Measurements from ENCODE around the gene DUSP16.

Gene DUSP16

GRCh38 chr12:12469386-12469785 lies 93.3 kb downstream of the DUSP16 start:
- DNase-seq (ENCODE audit: low read depth in 2 of 2): no peak

- no peak for DNase-seq (ENCODE audit: low read depth in 2 of 2)
Measured at GRCh38 chr12:12468575-12468974, 94.1 kb downstream of the DUSP16 start.

- no peak for DNase-seq (ENCODE audit: low read depth in 2 of 2)
Measured at GRCh38 chr12:12467688-12468261, 94.9 kb downstream of the DUSP16 start.

- DNase-seq (ENCODE audit: low read depth in 2 of 2): no peak
Measured at GRCh38 chr12:12467264-12467663, 95.4 kb downstream of the DUSP16 start.

- peak in 1 of 2 donors; percentile 12 for DNase-seq (ENCODE audit: low read depth in 2 of 2)
Measured at GRCh38 chr12:12466157-12466556, 96.5 kb downstream of the DUSP16 start.

- DNase-seq (ENCODE audit: low read depth in 2 of 2): no peak
Measured at GRCh38 chr12:12465522-12465921, 97.1 kb downstream of the DUSP16 start.

- DNase-seq (ENCODE audit: low read depth in 2 of 2): peak in 1 of 2 donors; percentile 22
Measured at GRCh38 chr12:12461923-12462315, 100.7 kb downstream of the DUSP16 start.

GRCh38 chr12:12460935-12461922 lies 101.4 kb downstream of the DUSP16 start:
- peak; percentile 23 to 25 for DNase-seq (ENCODE audit: low read depth in 2 of 2)

GRCh38 chr12:12456637-12457036 lies 106.0 kb downstream of the DUSP16 start:
- no peak for DNase-seq (ENCODE audit: low read depth in 2 of 2)

GRCh38 chr12:12454315-12454714 lies 108.3 kb downstream of the DUSP16 start:
- no peak for DNase-seq (ENCODE audit: low read depth in 2 of 2)

- no peak for DNase-seq (ENCODE audit: low read depth in 2 of 2)
Measured at GRCh38 chr12:12453635-12454034, 109.0 kb downstream of the DUSP16 start.

- DNase-seq (ENCODE audit: low read depth in 2 of 2): no peak
Measured at GRCh38 chr12:12452326-12452902, 110.2 kb downstream of the DUSP16 start.

GRCh38 chr12:12451098-12451497 lies 111.6 kb downstream of the DUSP16 start:
- DNase-seq (ENCODE audit: low read depth in 2 of 2): no peak

- no peak for DNase-seq (ENCODE audit: low read depth in 2 of 2)
Measured at GRCh38 chr12:12450043-12450471, 112.6 kb downstream of the DUSP16 start.

GRCh38 chr12:12449533-12450025 lies 113.1 kb downstream of the DUSP16 start:
- no peak for DNase-seq (ENCODE audit: low read depth in 2 of 2)

GRCh38 chr12:12447837-12448236 lies 114.8 kb downstream of the DUSP16 start:
- DNase-seq (ENCODE audit: low read depth in 2 of 2): no peak

GRCh38 chr12:12447236-12447635 lies 115.4 kb downstream of the DUSP16 start:
- no peak for DNase-seq (ENCODE audit: low read depth in 2 of 2)

GRCh38 chr12:12446786-12447185 lies 115.9 kb downstream of the DUSP16 start:
- DNase-seq (ENCODE audit: low read depth in 2 of 2): no peak

- no peak for DNase-seq (ENCODE audit: low read depth in 2 of 2)
Measured at GRCh38 chr12:12445882-12446181, 116.8 kb downstream of the DUSP16 start.

- no peak for DNase-seq (ENCODE audit: low read depth in 2 of 2)
Measured at GRCh38 chr12:12445165-12445881, 117.3 kb downstream of the DUSP16 start.

GRCh38 chr12:12443431-12443878 lies 119.2 kb downstream of the DUSP16 start:
- DNase-seq (ENCODE audit: low read depth in 2 of 2): no peak

- DNase-seq (ENCODE audit: low read depth in 2 of 2): no peak
Measured at GRCh38 chr12:12442548-12443071, 120.1 kb downstream of the DUSP16 start.
